HG02642 (cell line): ENCODE measurements around the gene TBC1D19.

Source experiments
- ATAC-seq: cut with Tn5 transposase; IDR thresholded peaks from one replicate; pipeline ENCODE4 v1.9.1; 2021; ENCODE audit warnings: mild to moderate bottlenecking; ENCODE audit not compliant: unreplicated experiment, poor library complexity

The TBC1D19 gene

GRCh38 chr4:26765515-26765914 lies 181.6 kb downstream of the TBC1D19 start:
- ATAC-seq: no peak

- no peak for ATAC-seq
Observed at GRCh38 chr4:26766141-26766540, 182.3 kb downstream of the TBC1D19 start.

DNA sequence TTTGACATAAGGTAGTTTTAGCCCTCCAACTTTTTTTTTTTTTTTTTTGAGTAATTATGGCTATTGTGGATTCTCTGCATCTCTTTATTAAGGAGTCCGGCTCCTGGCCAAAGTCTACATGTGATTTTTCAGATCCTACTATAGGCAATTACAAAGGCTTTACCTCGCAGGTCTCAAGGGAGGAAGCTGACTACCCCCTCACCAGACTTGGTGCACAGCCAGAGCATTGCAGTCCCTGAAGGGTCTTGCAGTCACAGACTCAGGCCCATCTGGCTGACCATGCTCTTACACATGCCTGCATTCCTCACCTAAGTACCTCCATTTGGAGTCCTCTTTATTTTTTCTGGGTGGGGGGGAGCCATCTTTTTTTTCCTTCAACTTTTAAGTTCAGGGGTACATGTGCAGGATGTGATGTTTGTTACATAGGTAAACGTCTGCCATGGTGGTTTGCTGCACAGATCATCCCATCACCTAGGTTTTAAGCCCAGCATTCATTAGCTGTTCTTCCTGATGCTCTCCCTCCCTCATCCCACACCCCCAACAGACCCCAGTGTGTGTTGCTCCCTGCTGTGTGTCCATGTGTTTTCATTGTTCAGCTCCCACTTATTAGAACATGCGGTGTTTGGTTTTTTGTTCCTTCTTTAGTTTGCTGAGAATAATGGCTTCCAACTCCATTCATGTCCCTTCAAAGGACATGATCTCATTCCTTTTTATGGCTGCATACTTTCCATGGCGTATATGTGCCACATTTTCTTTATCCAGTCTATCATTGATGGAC lies 188.4 kb downstream of the TBC1D19 start:
- no peak for ATAC-seq

GRCh38 chr4:26779224-26779623 lies 195.3 kb downstream of the TBC1D19 start:
- ATAC-seq: no peak

DNA sequence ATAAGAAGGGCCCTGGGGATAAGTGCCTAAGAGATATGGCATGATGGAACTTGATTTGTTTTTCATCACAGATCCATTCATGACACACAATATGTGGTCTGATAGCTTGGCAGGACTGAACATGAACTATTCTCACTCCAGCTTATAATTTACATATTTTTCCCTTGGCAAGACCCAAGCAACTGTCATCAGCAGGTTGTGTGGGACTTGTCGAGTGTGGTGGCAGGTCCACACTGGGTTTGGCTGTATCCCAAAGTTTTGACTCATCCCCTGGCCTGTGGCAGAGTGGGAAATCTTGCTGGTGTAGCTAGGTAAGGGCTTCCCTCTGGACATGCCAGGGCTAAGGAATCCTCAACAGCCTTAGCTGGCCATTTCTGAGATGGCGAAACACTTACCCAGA lies 195.8 kb downstream of the TBC1D19 start:
- no peak for ATAC-seq

GRCh38 chr4:26780539-26780938 lies 196.7 kb downstream of the TBC1D19 start:
- peak; percentile 65 for ATAC-seq

GRCh38 chr4:26782168-26782829 lies 198.4 kb downstream of the TBC1D19 start:
- no peak for ATAC-seq

- no peak for ATAC-seq
Observed at GRCh38 chr4:26782830-26783202, 198.9 kb downstream of the TBC1D19 start.

GRCh38 chr4:26784207-26784865 lies 200.5 kb downstream of the TBC1D19 start:
- no peak for ATAC-seq

- ATAC-seq: no peak
Observed at GRCh38 chr4:26785312-26785711, 201.4 kb downstream of the TBC1D19 start.

GRCh38 chr4:26785810-26786209 lies 201.9 kb downstream of the TBC1D19 start:
- no peak for ATAC-seq

GRCh38 chr4:26786916-26787315 lies 203.0 kb downstream of the TBC1D19 start:
- ATAC-seq: no peak

DNA sequence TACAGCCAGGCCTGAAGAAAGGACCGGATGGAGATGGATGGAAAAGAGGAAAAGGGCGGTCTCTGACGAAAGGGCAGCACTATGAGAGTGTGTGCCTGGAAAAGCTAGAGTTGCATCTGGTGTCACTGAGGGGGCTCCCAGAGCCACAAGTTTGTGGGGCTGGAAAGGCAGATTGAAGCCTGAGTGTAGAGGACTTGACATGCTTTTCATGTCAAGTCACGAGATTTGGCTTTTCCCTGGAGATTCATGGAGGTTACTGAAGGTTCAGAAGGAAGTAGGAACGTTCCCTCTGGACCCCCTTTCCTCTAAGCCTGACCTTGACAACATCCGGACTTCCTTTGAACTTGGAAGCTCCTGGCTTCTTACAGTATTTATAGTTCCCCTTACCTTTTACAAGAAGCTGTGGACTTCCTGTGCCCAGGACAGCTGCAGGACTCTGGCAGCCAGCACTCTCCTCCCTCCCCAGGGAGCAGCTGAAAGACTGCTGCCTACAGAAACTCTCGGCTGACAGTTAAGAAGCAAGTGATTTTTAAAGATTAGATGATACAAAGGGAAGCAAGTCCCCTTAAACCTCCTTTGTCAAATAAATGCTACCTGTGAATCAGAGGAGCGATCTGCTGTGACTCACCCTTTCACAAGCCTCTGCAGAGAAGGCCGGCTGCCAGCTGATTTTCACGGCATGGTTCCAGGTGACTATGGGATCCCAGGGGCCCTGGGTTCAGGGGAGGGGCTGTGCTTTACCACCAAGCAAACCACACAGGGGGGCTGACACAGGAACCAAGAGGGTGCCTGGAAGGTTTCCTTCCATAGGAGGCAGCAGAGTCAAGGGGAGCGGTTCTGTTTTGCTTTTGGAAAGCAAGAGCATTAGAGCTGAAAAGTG lies 203.8 kb downstream of the TBC1D19 start:
- ATAC-seq: peak; percentile 53

DNA sequence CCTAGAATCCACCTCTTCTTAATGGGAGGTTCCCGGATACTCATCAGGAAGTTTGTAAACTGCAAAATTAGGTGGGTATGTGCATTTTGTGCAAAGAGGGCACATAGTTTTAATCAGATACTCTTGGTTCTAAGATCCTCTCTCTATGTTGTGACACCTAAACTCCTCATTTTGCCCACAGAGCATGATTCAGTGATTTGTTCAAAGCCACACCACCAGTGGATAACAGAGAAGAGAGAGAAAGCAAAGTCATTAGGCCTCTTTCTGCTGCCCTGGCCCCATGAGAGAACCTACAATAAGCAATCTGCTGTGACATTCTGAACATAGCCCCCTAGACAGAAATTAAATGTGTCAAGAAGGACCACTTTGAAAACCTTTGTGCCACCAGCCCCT lies 204.5 kb downstream of the TBC1D19 start:
- ATAC-seq: peak; percentile 11

- ATAC-seq: no peak
Observed at GRCh38 chr4:26789208-26789607, 205.3 kb downstream of the TBC1D19 start.

GRCh38 chr4:26791346-26791745 lies 207.5 kb downstream of the TBC1D19 start:
- no peak for ATAC-seq

- ATAC-seq: no peak
Observed at GRCh38 chr4:26792639-26793038, 208.8 kb downstream of the TBC1D19 start.

DNA sequence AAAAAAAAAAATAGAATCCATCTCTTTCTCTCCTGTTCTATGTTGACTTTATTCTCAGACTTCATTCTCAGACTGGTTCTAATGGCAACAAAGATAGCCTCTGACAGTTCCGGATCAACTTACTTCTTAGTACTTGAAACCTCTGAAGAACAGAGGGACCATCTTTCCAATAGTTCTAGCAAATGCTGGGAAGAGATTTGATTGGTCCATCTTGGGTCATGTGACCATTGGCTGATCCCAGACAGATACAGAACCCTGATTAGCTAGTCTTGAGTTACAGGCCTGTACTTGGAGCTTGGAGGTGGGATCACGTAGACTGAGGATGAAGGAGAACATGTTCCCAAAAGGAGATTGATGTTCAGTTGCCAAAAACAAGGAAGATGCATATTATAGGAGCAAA lies 209.9 kb downstream of the TBC1D19 start:
- no peak for ATAC-seq

DNA sequence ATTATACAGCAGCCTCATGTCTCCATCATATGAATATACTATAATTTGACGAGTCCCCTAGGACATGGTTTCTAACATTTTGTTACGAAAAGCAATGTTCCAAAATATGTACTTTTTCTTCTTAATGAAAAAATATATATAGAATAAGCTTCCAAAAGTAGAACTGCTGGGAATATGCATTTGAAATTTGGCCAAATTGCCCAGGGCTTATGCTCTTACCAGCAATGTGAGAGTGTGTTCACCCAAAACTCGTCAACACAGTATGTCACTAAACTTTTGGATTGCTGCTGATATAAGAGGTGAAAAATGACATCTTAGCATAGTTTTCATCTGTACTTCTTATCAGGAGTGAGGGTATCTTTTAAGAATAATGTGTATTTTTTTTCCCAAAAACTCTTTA lies 212.2 kb downstream of the TBC1D19 start:
- no peak for ATAC-seq

DNA sequence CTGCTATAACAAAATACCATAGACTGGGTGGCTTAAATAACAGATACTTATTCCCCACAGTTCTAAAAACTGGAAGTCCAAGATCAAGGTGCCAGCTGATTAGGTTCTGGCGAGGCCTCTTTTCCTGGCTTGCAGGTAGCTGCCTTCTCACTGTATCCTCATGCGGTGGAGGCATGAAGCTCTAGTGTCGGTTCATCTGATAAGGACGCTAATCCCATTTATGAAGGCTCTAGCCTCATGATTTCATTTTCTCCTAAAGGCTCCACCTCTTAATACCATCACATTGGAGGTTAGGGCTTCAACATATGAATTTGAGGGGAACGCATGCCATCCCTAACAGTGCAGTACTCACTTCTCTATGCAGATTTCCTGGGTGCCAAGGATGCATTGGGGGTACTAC lies 218.9 kb downstream of the TBC1D19 start:
- ATAC-seq: no peak
